ENCODE data around the gene KLHL36. TPM values are rescaled to one million over a fixed set of nuclear protein-coding genes. Genes with fewer than 3 reads are reported as not detected.

KLHL36 gene
- total RNA-seq, 4 donors from 2014 or later, result 38.2 to 70.7 (median 52.5) TPM

DNA sequence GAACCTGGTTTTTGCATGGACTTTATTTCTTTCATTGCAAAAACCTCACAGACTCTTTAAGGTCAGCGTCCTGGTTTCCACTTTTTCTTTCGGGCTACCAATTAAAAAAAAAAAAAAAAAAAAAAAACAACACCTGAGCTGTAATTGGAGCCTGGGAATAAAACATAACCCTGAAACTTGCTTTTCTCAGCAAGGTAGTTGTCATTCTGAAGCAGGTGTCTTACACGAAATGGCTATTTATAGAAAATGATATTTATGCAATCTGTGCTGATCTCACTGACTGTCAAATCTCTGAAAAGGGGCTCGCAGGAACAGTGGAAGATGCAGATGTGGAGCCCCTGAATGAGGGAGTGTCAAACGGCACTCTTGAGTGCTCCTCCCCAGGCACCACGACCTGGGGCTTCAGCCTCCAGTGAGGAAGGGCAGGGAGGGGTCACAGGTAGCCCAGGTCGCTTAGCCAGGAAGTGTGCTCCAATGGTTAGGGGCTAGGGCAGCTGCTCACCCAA is 20.0 kb upstream of the KLHL36 start:
- Histone ChIP-seq H3K4me3 (no peak overlapping the region), H3K4me1 (no peaks in the 10 kb centered on the region), H3K36me3 (no peaks in the 10 kb centered on the region), H3K9me3 (no peaks in the 10 kb centered on the region), H3K27me3 (no peaks in the 10 kb centered on the region), H3K27ac (no peak overlapping the region)
- intact Hi-C loops (cut with DNase I; ENCODE audit: low total_unique reads), result no loop called here
- no peak for DNase-seq
- no peak for TF ChIP-seq POLR2A (IDR thresholded peaks at IDR 0.05)
- TF ChIP-seq, protein P1, sequence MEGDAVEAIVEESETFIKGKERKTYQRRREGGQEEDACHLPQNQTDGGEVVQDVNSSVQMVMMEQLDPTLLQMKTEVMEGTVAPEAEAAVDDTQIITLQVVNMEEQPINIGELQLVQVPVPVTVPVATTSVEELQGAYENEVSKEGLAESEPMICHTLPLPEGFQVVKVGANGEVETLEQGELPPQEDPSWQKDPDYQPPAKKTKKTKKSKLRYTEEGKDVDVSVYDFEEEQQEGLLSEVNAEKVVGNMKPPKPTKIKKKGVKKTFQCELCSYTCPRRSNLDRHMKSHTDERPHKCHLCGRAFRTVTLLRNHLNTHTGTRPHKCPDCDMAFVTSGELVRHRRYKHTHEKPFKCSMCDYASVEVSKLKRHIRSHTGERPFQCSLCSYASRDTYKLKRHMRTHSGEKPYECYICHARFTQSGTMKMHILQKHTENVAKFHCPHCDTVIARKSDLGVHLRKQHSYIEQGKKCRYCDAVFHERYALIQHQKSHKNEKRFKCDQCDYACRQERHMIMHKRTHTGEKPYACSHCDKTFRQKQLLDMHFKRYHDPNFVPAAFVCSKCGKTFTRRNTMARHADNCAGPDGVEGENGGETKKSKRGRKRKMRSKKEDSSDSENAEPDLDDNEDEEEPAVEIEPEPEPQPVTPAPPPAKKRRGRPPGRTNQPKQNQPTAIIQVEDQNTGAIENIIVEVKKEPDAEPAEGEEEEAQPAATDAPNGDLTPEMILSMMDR (IDR thresholded peaks at IDR 0.05), result no peak

DNA sequence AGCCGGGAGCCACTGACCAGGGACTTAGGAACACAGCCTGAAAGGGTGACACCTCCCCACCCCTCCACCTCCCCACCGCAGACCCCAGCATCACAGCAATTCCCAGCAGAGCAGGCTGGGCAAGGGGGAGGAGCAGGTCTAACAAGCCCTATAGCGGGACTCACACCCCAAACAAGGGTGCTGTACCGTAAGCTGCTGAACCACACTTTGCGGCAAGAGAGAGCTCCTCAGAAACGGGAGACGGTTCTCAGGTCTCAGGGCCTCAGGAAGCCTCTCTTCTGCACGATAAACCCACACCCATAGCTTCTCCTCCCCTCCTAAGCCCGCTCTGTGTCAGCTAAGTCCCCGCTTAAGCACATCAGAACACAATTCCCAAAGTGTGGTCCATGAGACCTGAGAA is 18.7 kb upstream of the KLHL36 start:
- no peak overlapping the region for H3K27ac ChIP-seq
- H3K4me1 ChIP-seq, result no peaks in the 10 kb centered on the region
- no peak for DNase-seq
- intact Hi-C loops (cut with DNase I; ENCODE audit: low total_unique reads), result no loop called here
- H3K9me3 ChIP-seq, result no peaks in the 10 kb centered on the region
- H3K36me3 ChIP-seq, result no peaks in the 10 kb centered on the region
- H3K4me3 ChIP-seq, result no peak overlapping the region
- TF ChIP-seq, protein P1 (IDR thresholded peaks at IDR 0.05), result no peak
- TF ChIP-seq POLR2A (IDR thresholded peaks at IDR 0.05), result no peak
- H3K27me3 ChIP-seq, result no peaks in the 10 kb centered on the region

DNA sequence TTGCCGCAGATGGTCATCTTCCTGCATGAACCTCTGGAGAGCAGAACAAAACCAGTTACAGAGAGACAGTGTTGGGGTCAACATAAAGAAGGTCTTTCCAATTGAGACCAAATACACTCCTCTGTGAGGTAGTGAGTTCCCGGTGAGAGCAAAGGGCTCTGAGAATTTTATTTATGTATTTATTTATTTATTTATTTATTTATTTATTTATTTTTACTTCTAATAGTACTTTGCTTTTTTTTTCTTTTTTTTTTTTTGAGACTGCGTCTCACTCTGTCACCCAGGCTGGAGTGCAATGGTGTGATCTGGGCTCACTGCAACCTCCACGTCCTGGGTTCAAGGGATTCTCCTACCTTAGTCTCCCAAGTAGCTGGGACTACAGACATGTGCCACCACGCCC is 18.3 kb upstream of the KLHL36 start:
- H3K4me1 ChIP-seq, result no peaks in the 10 kb centered on the region
- DNase-seq, result no peak
- TF ChIP-seq, protein P1 (IDR thresholded peaks at IDR 0.05), result no peak
- TF ChIP-seq POLR2A (IDR thresholded peaks at IDR 0.05), result no peak
- H3K9me3 ChIP-seq, result no peaks in the 10 kb centered on the region
- H3K27ac ChIP-seq, result no peak overlapping the region
- H3K36me3 ChIP-seq, result no peaks in the 10 kb centered on the region
- no peaks in the 10 kb centered on the region for H3K27me3 ChIP-seq
- intact Hi-C loops (cut with DNase I; ENCODE audit: low total_unique reads), result no loop called here
- H3K4me3 ChIP-seq, result no peak overlapping the region

DNA sequence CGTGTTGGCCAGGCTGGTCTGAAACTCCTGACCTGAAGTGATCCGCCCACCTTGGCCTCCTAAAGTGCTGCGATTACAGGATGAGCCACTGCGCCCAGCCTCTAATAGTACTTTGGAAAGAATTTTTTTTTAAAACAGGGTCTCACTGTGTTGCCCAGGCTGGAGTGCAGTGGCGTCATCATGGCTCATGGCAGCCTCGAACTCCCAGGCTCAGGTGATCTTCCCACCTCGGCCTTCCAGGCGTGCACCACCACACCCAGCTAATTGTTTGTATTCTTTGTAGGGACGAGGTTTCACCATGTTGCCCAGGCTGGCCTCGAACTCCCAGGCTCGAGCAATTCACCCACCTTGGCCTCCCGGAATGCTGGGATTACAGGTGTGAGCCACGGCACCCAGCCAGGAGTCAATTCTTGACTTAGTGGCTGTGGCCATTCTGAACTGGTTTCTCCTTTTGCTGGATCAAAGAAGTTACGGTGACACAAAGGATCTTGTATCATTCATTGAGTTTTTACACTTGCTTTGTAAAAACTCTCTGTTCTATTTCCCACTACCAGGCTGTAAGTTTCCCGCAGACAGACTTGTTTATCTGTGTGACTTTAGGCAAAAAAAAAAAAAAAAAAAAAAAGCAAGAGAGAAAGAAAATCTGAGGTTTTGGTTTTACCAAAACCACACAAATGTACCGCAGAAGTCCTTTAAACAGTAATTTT is 17.7 kb upstream of the KLHL36 start:
- intact Hi-C loops (cut with DNase I; ENCODE audit: low total_unique reads), result no loop called here
- no peak overlapping the region for H3K4me3 ChIP-seq
- TF ChIP-seq, protein P1 (IDR thresholded peaks at IDR 0.05), result no peak
- no peak for TF ChIP-seq POLR2A (IDR thresholded peaks at IDR 0.05)

DNA sequence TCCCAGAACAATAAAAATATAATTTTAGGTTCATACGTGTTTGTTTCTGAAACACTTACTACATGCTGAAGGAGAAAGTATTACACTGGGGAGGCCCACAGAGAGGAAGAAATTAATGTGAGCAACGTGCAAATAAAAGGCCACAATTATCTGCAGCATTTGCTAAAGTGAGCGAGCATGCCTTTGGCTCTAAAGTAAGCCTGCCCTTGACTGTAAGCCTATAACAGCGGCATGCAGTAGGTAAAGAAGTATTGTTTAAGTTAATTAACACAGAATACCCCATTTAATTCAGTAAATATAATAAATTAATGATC is 17.2 kb upstream of the KLHL36 start:
- Histone ChIP-seq H3K9me3 (no peaks in the 10 kb centered on the region), H3K27ac (no peak overlapping the region), H3K36me3 (no peaks in the 10 kb centered on the region), H3K4me3 (no peak overlapping the region), H3K4me1 (no peaks in the 10 kb centered on the region), H3K27me3 (no peaks in the 10 kb centered on the region)
- intact Hi-C loops (cut with DNase I; ENCODE audit: low total_unique reads), result no loop called here
- DNase-seq, result no peak
- no peak for TF ChIP-seq POLR2A (IDR thresholded peaks at IDR 0.05)
- TF ChIP-seq, protein P1 (IDR thresholded peaks at IDR 0.05), result no peak

More for the DNA sequence above, 17.7 kb upstream of the KLHL36 start:
- H3K27ac ChIP-seq, result no peak overlapping the region
- H3K9me3 ChIP-seq, result no peaks in the 10 kb centered on the region
- no peaks in the 10 kb centered on the region for H3K4me1 ChIP-seq
- no peak for DNase-seq
- no peaks in the 10 kb centered on the region for H3K36me3 ChIP-seq
- no peaks in the 10 kb centered on the region for H3K27me3 ChIP-seq

Data from uterus (tissue), 4 donors.